Measurements from ENCODE around the gene OR10V1.

OR10V1 gene

DNA sequence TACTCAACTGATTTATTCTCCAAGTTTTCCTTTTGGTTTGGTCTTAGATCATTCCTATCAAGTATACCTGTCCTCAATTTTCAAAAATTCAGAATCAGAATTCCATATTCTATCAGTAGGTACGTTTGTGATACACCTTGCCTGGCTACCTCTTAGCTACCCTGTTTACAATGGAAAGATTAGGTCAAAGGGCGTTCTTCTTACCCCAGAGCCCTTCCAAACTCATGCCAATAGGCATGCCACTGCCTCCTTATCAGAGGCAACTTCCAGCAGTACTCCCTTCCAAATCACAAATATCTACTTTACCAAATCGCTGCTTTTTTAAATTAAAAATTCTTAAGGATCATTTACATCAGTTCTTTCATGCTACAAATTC is 45.8 kb downstream of the OR10V1 start:
- TF ChIP-seq SIN3A (IDR thresholded peaks at IDR 0.05; ENCODE audit: borderline replicate concordance, insufficient read depth, low read length) (no peak), TAF1 (IDR thresholded peaks at IDR 0.05; ENCODE audit: borderline replicate concordance, insufficient read depth, low read length) (no peak), FOXP2 (optimal IDR thresholded peaks at IDR 0.05; ENCODE audit: borderline replicate concordance, extremely low read depth, extremely low read length, insufficient read depth) (no peak), POLR2AphosphoS5 (IDR thresholded peaks at IDR 0.05; ENCODE audit: low read depth, low read length) (no peak)
- TF ChIP-seq, protein P1, sequence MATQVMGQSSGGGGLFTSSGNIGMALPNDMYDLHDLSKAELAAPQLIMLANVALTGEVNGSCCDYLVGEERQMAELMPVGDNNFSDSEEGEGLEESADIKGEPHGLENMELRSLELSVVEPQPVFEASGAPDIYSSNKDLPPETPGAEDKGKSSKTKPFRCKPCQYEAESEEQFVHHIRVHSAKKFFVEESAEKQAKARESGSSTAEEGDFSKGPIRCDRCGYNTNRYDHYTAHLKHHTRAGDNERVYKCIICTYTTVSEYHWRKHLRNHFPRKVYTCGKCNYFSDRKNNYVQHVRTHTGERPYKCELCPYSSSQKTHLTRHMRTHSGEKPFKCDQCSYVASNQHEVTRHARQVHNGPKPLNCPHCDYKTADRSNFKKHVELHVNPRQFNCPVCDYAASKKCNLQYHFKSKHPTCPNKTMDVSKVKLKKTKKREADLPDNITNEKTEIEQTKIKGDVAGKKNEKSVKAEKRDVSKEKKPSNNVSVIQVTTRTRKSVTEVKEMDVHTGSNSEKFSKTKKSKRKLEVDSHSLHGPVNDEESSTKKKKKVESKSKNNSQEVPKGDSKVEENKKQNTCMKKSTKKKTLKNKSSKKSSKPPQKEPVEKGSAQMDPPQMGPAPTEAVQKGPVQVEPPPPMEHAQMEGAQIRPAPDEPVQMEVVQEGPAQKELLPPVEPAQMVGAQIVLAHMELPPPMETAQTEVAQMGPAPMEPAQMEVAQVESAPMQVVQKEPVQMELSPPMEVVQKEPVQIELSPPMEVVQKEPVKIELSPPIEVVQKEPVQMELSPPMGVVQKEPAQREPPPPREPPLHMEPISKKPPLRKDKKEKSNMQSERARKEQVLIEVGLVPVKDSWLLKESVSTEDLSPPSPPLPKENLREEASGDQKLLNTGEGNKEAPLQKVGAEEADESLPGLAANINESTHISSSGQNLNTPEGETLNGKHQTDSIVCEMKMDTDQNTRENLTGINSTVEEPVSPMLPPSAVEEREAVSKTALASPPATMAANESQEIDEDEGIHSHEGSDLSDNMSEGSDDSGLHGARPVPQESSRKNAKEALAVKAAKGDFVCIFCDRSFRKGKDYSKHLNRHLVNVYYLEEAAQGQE (IDR thresholded peaks at IDR 0.05; ENCODE audit: insufficient read depth in 1 of 2, low read depth in 2 of 2, low read length in 2 of 2): no peak

DNA sequence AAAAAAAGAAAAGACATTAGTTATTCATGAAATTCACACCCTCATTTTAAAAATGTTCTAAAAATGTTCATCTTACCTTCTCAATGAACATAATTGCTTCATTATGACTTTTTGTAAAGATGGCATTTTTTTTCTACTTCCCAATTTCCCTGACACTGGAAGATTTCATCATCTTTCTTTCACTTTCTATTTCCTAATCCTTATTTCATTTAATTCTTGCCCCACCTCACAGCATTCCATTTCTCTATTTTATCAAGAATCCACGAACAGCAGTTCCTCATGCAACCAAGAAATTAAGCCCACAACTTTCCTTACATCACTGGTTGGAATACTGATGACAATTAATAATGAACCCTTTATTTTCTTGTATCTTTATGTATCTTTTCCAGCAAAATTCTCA is 46.7 kb downstream of the OR10V1 start:
- TF ChIP-seq SIN3A (IDR thresholded peaks at IDR 0.05; ENCODE audit: borderline replicate concordance, insufficient read depth, low read length) (no peak), FOXP2 (optimal IDR thresholded peaks at IDR 0.05; ENCODE audit: borderline replicate concordance, extremely low read depth, extremely low read length, insufficient read depth) (no peak), TAF1 (IDR thresholded peaks at IDR 0.05; ENCODE audit: borderline replicate concordance, insufficient read depth, low read length) (no peak), POLR2AphosphoS5 (IDR thresholded peaks at IDR 0.05; ENCODE audit: low read depth, low read length) (no peak)
- TF ChIP-seq, protein P1 (IDR thresholded peaks at IDR 0.05; ENCODE audit: insufficient read depth in 1 of 2, low read depth in 2 of 2, low read length in 2 of 2): no peak

All from PFSK-1 (cell line).